GM19324 (cell line): ENCODE data around the gene SH3PXD2B.
"Not testable (repeated sequence)": the region's sequence is repeated elsewhere in the genome, so short reads cannot be mapped to it uniquely, and the experiment has no call there.

Experiments
- ATAC-seq: cut with Tn5 transposase; IDR thresholded peaks from one replicate; pipeline ENCODE4 v1.9.1; 2021; ENCODE audit warnings: mild to moderate bottlenecking, moderate library complexity; ENCODE audit not compliant: unreplicated experiment, low FRiP score

Gene SH3PXD2B

DNA sequence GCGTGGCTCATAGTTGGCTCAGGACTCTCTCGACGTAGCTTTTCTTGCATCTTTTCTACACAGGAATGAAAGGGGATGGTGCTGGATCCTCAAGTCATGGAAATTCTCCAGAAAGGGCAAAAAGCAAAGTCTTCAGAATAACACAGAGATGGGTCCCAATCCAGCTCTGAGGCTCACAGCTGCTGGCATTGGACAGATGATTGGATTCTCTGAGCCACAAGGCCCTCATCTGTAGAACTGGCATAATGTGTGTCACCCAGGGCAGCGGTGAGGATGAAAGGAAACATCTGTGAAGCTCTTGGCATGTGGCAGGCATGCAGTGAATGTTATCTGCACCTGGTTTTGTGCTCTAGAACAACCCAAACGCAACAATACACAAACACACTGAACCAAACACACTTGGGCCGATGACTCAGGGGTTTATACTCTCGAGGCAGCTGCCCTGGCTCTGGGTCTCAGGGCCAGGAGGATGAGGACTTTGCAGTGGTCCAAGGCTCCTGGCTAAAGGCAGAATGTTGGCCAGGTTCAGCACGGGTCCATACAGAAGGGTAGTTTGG lies 106.8 kb downstream of the SH3PXD2B start:
- ATAC-seq: no peak

DNA sequence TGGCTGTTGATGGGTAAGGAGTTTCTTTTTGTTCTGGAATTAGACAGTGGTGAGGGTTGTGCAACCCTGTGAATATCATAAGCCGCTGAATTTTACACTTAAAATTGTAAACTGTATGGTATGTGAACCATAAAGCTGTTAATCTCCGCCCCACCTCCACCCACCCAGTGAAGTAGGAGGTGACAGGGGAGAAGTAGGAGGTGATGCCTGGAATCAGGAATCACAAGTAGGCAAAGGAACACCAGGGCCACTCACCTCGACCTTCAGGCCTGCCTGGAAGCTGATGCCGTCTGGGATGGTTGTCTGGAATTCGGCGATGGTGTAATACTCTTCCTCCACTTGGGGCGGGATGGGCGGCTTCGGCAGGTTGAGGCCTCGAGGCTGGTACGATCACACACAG lies 108.4 kb downstream of the SH3PXD2B start:
- no peak for ATAC-seq

DNA sequence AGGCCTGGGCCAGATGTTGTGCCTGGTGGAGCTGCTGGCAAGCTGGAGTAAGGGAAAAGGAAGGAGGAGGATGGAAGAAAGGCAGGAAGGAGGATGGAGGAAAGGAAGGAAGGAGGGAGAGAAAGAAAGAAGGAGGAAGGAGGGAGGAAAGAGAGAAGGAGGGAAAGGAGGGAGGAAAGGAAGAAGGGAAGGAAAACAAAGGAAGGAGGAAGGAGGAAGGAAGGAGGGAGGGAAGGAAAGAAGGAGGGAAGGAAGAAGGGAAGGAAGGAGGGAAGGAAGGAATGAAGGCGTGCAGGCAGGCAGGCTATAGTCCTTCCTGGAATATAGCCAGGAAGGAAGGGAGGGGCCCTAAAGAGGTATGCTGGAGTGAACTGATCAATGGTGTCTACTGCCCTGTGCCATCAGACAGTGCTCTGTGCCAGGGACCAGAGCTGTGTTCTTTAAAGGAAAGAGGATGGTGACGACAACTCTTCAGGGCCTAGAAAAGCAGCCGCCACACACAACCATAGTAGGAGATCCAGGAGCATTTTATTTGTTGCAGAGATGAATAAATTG lies 109.4 kb downstream of the SH3PXD2B start:
- ATAC-seq: no peak

- ATAC-seq: no peak
These were observed 110.6 kb downstream of the SH3PXD2B start for GRCh38 chr5:172343741-172344140.

- no peak for ATAC-seq
These were observed 111.4 kb downstream of the SH3PXD2B start for GRCh38 chr5:172342918-172343317.

DNA sequence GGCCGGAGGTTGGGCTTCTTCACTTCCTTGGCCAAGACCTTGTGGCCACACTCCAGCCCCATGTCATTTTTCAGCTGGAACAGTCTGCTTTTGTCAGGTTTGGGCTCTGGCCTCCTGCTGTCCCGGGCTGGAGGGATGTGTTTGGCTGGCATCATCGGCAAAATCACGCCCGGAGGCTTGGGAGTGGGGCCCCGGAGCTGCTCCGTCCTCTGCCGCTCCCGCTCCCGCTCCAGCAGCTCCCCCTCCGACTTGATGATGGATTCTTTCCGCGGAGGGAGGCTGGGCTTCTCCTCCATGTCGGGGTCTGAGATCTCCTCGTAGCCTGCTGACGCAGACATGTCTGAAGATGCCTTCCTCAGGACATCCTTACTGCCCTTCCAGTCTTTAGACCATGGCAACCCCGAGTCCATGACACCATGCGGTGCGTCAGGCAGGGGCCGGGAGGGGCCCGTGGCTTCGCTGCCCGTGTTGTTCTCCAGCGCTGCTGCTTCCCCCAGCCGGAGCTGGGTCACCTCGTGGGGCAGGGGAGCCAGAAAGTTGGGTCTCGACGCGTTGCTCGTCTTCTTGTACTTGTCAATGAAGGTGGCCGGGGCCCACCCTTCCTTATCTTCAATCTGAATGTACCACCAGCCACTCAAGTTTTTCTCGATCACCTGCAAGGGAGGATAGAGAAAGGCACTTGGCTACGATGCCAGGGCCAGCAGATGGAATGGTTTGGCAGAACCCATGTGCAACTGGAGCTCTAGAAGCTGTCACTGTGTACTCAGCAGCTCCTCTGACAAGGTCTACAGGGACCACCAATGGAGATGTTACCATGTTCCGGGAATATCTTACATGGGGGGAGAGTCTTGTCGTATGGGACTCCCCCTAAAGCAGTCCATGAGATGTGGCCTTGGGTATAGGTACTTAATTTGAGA lies 114.8 kb downstream of the SH3PXD2B start:
- ATAC-seq: no peak

- ATAC-seq: no peak
These were observed 117.5 kb downstream of the SH3PXD2B start for GRCh38 chr5:172336676-172337285.

- no peak for ATAC-seq
These were observed 118.1 kb downstream of the SH3PXD2B start for GRCh38 chr5:172336264-172336663.

DNA sequence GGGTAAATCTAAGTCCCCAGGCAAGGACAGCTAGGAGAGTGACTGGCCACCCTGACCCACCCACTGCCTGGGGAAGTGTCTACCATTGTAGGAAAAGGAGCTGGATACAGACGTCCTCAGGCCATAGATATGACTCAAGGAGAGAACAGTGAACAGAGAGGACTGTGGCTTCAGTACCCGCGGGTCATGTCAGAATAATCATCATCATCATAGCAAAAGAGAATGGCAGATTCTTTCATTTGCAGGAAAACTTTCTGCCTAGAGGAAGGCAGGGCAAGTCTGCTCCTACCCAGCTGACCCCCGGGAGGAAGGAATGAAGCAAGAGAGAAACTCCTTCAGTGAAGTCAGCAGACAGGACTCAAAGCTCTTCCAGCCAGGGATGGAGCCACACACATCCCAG lies 118.6 kb downstream of the SH3PXD2B start:
- no peak for ATAC-seq

DNA sequence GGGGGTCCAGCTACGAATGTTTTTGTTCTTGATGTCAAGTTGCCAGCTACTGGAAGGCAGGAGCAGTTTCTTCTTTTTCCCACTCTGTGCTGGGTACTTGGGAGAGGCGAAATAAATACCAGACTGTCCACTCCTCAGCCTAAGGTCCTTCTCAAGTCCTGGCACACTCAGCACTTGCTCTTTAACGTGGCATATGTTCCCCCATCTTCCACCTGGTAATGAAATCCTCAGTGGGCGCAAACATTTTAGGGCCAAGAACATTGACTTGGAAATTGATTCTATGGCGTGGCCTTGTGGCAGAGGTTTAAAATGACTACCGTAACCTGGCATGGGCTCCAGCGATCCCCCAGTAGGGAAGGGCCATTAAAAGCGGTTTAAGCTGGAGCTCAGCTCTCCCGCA lies 119.7 kb downstream of the SH3PXD2B start:
- ATAC-seq: no peak

DNA sequence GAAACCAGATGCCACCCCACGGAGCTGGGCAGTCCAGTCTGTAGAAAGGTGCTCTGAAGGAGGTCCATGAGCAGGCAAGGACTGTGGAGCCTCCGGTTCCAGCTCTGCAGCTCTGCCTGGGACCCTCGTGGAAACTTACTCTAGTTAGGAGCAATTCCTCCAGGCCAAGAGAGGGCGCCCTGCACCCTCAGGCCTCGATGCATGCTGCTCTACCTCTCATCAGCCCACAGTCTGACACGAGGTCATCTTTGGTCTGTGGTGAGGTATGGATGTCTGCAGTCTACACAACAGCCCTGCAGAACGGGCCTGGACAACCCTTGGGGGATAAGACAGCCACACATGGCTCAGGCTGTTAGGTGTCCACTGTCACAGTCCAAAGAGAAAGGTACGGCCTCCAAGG lies 120.1 kb downstream of the SH3PXD2B start:
- ATAC-seq: no peak

DNA sequence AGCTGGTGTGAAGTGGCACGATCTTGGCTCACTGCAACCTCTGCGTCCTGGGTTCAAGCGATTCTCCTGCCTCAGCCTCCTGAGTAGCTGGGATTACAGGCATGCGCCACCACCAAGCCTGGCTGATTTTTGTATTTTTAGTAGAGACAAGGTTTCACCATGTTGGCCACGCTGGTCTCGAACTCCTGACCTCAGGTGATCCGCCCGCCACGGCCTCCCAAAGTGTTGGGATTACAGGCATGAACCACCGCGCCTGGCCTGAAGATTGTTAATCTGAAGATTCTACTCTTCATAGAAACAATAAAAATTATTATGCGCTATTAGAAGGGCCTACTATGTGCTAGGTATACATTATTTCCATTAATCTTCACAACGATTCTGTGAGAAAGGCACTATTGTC lies 127.4 kb downstream of the SH3PXD2B start:
- ATAC-seq: not testable (repeated sequence)

DNA sequence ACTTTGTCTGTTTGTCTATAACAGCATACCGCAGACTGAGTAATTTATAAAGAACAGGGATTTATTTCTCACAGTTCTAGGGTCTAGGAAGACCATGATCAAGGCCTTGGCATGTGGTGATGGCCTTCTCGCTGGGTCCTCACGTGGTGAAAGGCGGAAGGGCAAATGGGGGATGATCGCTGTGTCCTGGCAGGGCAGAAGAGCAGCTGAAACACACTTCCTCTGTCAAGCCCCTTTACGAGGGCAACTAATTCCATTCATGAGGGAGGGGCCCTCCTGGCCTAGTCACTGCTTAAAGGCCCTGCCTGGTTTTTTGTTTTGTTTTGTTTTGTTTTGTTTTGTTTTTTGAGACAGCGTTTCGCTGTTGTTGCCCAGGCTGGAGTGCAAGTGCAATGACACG lies 128.9 kb downstream of the SH3PXD2B start:
- no peak for ATAC-seq

DNA sequence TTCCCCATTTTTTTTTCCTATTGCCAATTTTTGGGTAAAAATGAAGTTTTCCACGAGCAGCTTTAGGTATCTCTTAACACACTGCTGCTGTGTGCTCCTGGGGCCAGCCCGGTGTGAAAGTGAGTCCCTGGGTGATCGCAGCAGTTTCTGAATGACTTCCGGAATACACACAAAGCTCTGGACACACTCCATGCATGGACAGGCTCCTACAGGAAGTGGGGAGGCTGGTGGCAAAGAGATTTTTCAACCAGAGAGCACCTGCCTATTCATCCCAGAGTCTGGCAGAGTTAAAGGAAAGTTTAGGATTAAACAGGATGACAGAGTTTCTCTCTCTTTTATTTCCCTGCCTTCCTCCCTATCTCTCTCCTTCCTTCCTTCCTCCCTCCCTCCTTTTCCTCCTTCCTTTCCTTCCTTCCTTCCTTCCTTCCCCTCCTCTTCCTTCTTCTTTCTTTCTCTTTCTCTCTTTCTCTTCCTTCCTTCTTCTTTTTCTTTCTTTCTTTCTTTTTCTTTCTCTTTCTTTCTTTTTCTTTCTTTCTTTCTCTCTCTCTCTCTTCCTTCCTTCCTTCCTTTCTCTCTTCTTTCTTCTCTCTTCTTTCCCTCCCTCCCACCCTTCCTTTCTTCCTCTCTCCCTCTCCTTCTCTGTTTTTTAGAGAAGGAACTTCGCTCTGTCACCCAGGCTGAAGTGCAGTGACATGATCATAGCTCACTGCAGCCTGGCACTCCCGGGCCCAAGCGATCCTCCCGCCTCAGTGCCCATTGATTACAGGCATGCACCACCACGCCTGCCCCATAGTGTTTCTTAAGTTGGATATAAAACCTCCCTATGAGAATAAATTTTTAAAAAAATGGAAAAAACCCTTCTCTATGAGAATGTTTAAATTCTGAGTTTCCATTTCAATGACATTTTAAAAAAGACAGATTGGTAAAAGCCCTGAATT lies 132.0 kb downstream of the SH3PXD2B start:
- no peak for ATAC-seq

DNA sequence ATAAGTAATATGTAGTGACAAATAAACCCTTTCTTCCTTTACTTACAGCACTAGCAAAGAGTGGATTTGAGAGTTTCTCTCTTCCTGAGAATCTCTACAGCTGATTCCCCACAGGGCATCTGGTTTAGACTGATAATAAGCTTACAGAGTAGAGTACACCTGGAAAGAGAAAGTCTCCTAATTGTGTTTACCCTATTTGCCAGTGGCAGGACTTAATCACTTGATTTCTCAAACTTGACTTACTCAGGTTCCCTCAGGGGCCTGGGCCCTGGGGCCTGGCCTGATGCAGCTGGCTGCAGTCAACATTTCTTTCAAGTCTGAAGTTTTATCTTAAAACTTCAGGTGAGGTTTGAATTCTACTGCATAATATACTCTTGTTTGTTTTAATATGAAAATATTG lies 132.7 kb downstream of the SH3PXD2B start:
- no peak for ATAC-seq

DNA sequence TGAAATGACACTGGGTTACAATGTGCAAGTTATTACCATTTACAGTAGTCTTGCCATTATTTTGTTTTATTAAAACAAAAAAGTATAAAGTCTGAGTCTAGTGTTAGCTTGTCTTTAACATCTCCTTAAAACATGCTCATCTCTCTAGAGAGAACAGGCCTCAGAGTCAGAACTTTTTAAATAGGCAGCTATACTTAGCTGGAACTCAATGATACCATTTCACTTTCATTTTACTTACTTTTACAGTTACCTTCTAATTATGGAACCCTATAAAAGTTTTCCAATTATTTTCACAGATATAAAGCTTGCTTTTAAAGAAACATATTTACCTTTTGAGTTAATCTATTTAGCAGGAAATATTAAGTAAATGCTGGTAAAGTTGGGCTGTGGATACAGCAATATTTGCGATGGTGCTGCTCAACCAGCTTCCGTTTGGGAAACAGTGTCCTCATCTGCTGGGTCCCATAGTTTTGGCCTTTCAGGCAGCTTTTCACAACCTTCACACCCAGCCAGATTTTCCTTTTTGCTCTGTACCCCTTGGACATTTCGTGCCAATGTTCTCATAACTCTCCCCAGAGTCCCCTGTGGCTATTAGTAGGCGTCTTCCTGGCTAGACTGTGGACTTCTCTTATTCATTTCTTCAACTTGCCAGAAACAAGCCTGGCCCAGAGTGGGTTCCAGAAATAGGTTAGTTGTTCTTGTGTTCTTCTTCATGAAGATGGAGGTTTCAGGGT lies 134.4 kb downstream of the SH3PXD2B start:
- ATAC-seq: no peak

DNA sequence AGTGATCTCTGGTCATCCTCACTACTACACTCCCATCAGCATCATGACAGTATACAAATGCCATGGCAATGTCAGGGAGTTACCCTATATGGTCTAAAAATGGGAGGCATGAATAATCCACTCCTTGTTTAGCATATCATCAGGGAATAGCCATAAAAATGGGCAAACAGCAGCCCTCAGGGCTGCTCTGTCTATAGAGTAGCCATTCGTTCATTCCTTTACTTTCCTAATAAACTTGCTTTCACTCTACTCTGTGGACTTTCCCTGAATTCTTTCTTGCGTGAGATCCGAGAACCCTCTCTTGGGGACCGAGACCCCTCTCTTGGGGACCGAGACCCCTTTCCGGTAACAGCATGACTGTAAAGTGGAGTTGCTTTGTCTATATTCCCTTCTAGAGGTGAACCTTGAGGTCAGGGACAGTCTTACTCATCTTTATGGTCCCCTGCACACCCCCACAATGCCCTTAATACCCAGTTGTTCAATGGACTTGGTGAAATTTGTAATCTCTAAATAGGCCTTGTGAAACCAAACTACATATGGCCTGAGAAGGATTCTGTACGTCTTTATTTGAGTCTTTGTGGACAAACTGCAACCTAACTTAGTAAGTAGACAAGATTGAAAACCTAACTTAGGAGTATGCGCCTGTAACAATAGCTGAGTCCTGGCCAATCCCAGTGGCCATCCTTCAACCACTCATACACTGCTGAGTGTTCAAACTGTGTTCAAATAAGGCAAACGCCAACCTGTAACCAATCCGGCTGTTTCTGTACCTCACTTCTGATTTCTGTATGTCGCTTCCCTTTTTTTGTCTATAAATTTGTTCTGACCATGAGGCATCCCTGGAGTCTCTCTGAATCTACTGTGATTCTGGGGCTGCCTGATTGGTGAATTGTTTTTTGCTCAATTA lies 138.5 kb downstream of the SH3PXD2B start:
- ATAC-seq: no peak

- ATAC-seq: no peak
These were observed 140.4 kb downstream of the SH3PXD2B start for GRCh38 chr5:172313915-172314314.

GRCh38 chr5:172312286-172312685 lies 142.0 kb downstream of the SH3PXD2B start:
- no peak for ATAC-seq
